HG03159 (cell line): ENCODE results near the gene CINP.

ENCODE experiments used
- ATAC-seq: cut with Tn5 transposase; IDR thresholded peaks from one replicate; pipeline ENCODE4 v1.9.1; 2021; ENCODE audit warnings: mild to moderate bottlenecking, moderate library complexity; ENCODE audit not compliant: unreplicated experiment

Gene CINP

DNA sequence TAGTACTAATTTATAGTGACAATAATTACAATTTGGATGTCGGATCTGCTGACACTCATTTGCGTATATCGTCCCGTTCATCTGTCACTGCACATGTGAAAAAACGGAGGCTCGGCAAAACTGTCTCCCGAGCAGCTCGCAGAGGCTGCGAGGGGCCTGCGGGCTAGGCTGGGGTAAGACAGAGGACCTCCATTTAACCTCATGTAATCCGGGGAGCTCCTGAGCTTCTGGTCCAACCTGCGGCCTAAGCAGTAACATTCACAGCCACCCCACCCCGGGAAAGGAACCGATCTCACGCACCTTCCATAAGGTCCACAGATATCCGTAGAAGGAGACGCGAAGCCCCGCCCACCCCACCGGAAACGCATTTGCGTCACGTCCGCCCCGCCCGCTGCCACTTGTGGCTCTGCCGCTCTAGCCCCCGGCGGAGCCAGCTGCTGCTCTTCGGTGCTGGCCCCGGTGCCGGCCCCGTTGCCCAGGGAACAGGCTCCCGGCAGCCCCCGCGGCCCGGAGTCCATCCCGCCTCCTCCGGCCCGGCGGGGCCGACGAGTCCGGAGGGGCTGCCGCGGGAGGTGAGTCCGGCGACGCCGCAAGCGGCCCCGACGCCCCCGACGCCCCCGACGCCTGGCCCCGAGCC lies at the start of gene CINP, which contains the start of gene TECPR2:
Gene CINP (minus strand): TSS at position 346 of the 637 bp plus-strand sequence. CDS start 39 bp downstream, at position 307.
Gene TECPR2 (plus strand): TSS at position 397 of the 637 bp plus-strand sequence. CDS start 13,781 bp downstream, outside the sequence.
- ATAC-seq, result peak; percentile 84

DNA sequence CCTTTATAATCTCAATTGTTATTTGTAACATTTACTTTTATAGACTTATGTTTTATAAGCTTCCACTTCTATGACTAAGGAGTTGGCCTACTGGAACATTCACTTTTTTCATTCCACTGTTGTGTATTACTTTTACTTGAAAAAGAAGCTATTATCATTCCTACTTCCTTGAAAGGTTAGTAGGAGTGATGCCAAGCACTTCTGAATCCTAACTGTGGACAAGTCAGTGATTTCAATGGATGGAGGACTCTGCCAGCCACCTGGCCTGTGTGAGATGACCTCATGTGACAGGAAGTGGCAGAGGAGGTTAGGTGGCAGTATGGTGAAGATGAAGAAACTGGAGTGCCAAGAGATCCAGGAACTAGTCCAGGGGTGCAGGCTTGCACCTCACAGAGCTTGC lies 46.0 kb upstream of the CINP start:
- ATAC-seq, result no peak

DNA sequence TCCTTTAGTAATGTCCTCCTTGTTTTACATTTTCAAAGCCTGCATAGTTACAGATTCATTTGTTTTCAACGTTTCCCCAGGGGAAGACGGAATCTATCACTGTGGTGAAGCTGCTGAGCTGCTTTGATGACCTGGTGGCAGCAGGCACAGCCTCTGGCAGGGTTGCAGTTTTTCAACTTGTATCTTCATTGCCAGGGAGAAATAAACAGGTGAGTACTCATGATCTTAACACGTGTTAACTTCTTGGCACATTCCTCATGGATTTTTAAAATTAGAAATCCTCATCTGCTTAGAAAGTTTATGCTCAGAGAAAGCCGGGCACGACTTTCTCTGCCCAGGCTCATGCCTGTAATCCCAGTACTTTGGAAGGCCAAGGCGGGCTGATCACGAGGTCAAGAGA lies 44.6 kb upstream of the CINP start:
- ATAC-seq, result no peak

DNA sequence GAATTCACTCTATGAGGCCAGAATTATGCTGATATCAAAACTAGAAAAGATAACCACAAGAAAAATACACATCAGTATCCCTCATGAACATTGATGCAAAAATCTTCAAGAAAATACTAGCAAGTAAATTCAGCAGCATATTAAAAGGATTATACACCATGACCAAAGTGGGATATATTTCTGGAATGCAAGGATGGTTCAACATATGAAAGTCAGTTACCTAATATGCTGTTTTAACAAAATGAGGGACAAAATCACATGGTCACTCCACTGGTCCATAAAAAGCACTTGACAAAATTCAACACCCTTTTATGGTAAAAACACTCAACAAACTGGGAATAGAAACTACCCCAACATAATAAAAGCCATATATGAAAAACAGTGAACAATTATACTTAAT lies 40.3 kb upstream of the CINP start:
- no peak for ATAC-seq

DNA sequence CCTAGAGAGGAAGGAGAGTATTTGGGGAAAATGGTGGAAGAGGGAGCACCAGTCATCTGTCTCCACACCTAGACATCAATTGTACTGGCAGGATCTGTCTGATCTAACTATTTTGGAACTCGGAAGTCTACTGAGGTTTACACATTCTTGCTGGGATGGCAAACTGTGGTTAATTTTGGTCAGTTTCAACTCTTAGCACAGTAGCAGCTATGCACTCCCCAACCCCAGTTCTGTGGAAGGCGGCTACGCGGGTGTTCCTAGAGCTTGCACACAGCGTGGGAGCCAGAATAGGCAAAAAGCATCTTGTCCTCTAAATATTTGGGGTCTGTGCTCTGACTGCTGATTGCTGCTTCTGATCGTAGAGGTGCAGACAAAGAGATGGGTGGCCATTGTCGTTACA lies 33.8 kb upstream of the CINP start:
- ATAC-seq, result no peak

DNA sequence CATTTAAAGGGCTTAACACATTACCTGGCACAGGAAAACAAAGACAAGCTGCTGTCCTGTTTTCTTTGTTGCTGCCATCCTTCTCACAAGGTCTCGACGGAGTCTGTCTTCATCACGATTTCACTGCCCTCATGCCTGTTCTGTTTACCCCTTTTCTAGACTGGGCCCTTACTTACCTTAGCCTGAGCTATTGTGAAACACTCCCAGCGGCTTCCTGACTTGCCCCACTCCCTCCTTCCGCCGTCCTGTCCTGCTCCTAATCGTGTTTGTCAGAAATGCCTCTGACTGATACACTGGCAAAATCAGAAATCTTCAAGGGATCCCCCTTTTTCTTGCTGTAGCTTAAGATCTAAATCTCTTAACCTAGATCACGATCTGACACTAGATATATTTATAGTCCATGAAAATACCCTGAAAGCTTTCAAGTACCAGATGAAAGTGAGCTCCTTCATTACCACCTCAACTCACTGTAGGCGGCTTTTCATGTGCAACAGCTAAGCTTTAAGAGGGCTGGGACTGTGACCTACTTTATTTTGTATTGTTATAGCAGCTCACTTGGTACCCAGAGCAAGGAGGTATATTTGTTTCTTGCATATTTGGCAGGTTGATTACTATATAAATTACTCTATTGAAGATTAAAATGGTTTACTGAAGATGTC lies 32.2 kb upstream of the CINP start:
- ATAC-seq, result no peak

DNA sequence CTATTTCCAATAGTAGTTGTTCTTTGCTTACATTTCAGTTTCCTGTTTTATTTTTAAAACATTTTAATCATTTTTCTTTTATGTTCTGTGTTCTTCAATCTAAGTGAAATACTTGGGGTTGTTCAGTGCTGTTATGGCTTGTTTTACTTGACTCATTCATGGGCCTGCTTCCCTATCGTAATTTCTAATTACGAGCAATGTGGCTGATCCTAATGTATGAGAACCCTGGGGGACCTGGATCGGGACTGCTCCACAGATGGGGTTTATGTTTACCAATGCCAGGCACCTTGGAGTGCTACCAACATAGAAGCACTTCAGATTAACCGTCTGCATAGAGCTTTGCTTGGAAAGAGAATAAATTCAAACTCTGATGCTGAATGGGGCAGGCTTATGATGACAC lies 29.8 kb upstream of the CINP start:
- ATAC-seq, result no peak

DNA sequence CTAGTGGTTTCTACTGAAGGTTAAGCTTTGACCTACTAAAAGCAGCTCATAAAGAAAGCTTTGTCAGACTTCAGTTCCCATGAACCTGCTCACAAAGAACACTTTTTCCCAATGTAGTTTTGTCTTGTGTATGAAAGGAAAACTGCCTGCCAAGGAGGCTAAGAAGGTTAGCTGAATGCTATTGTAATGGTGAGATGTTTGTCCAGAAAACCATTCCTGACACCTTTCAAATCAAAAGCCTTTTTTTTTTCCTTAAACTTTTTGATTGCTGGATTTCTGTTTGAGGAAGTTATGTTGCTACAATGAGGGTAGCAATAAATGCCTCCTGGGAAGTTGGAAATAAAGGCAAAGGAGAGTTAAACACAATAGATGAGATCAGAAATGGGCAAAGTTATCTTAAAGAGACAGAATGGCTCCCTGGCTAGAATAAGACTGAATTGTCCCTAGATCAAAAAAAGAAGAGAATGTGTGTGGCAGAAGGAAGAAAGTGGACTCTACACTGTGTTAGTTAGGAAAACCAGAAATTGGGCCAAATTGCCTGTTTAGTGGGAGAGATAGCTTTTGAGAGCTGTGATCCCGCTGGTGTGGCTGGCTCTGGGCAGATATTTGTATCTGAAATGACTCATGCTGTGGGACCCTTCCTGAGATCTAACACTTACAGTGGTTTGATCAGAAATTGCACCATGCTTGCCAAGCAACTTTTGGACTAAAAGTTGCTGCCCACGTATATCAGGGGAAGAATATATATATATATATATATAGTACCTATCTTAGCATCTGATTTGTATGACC lies 27.6 kb upstream of the CINP start:
- ATAC-seq, result no peak

DNA sequence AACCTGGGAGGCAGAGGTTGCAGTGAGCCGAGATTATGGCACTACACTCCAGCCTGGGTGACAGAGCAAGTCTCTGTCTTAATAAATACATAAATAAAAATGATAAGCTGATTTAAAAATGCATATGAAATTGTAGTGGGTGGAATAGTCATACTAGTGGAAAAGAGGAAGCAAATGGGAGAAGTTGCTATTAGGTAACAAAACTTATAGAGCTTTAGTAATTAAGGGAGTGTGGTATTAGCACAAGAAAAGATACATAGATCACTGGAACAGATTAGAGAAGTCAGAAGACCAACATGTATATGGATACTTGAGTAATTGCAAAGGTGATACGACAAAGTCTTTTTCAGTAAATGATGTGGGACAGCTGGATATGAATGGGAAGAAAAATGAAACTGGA lies 26.6 kb upstream of the CINP start:
- ATAC-seq, result no peak

DNA sequence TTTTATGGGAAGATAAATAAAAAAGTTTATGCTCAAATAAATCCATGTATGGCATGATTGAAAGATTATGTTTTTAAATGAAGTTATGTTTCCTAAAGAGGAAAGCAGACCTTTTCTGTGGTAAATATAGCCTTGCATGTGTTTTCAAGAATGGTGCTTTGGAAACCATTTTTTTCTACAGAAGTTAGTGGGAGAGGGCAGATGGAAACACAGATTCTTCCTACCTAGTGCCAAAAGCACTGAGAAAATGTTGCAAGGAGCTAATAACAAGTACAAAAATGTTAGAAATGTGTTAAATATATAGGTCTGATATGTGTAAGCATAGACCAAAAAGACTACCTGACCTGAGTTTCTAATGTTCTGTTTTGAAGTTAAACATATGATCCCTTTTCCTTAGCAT lies 24.4 kb upstream of the CINP start:
- no peak for ATAC-seq

DNA sequence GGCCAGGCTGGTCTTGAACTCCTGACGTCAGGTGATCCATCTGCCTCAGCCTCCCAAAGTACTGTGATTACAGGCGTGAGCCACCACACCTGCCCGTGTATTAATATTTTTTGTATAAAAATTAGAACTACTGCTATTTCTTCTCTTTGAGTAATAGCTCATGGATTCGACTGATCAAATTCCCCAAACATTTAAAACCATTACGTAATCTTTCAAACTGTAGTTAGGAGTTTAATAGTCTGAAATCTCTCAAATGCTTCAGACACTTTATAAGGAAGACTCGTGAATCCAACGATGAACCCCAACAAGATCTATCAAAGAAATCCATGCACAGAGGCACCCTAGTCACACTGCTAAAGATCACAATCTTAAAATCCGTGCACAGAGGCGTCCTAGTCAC lies 16.1 kb upstream of the CINP start:
- ATAC-seq, result no peak

DNA sequence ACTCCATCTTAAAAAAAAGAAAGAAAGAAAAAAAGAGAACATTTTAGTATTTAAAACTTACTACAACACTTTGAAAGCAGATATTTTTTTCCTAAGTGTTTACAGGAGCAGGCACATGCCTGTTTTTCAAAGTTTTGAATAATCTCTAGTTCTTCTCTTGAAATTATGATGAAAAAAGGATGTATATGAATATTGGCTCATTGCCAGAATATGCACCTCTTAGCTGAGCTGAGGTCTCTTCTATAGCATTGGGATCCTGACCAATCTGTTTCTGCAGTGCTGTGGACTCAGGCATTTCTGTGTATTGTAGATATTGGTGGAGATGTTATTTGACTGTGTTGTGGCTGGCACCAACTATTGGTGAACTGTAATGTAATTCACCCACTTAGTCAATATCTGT lies 15.0 kb upstream of the CINP start:
- ATAC-seq, result no peak

DNA sequence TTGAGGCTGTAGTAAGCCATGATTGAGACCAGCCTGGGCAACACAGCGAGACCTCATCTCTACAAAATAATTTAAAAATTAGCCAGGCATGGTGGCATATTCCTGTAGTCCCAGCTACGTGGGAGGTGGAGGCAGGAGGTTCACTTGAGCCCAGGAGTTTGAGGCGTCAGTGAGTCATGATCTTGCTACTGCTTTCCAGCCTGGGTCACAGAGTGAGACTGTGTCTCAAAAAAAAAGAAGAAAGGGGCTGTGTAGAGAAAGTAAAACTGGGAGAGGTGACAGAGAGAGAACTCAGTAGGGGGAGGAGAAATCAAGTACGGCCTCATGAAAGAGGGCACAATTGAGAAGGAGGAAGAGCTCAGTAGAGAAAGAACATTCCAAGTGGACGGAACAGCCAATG lies 12.4 kb upstream of the CINP start:
- ATAC-seq, result no peak

DNA sequence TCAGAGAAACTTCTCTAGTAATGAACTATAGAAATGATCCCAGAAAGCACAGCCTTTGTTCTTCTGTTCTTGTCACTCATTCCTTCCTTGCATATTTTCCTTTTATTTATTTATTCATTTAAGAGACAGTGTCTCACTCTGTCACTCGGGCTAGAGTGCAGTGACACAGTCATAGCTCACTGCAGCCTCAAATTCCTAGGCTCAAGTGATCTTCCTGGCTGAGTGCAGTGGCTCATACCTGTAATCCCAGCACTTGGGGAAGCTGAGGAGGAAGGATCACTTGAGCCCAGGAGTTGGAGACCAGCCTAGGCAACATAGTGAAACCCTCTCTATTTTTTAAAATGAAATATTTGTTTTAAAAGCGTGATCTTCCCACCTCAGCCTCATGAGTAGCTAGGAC lies 11.6 kb upstream of the CINP start:
- ATAC-seq, result no peak

DNA sequence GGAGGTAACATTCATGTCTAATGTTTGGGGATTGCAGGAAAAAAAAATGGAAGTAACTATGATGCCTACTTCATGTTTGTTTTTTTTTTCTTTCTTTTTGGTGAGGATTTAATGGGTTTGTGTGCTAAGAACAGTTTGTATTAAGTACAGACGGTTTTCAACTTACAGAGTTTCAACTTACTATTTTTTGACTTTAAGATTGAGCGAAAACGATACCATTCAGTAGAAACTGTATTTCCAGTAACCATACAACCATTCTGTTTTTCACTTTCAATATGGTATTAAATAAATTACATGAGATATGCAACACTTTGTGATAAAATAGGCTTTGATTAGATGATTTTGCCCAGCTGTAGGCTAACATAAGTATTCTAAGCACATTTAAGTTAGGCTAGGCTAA lies 10.4 kb upstream of the CINP start:
- no peak for ATAC-seq

DNA sequence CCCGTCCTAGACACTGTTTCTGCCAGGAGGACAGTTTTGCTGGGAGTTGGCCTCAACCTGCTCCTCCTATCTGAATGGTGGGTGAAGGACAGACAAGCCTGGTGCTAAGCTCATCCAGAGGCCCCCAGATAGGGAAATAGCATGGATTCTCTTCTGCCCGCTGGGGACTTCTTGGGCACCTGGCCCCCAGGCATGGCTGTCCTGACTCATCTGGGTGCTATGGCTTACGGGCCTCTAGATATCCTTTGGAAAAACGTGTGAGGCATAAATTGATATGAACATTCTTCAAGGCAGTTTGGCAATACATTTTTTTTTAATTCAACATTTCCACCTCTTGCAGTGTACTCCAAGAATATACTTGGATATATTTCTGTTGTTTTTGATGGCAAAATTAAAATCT lies 8.7 kb upstream of the CINP start:
- no peak for ATAC-seq

DNA sequence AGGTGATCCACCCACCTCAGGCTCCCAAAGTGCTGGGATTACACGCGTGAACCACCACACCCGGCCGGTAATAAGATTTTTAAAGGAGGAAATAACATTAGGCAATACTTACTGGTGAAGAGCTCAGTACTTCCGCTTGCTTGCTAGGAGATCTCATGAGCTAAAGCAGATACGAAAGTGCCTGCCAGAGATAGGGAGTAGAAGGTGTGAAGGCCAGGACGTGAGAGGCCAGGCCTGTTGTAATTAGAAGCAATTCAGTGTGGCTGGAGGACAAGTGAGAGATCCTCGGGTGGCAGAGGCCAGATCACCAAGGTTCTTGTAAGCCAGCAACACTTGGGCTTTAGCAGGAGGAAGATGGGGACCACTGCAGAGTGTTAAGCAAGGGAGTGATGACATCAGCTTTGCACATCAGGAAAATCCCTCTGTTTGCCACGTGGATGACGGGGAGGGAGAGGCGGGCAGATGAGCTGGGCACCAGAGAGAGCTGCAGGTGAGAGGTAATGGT lies 7.7 kb upstream of the CINP start:
- no peak for ATAC-seq

DNA sequence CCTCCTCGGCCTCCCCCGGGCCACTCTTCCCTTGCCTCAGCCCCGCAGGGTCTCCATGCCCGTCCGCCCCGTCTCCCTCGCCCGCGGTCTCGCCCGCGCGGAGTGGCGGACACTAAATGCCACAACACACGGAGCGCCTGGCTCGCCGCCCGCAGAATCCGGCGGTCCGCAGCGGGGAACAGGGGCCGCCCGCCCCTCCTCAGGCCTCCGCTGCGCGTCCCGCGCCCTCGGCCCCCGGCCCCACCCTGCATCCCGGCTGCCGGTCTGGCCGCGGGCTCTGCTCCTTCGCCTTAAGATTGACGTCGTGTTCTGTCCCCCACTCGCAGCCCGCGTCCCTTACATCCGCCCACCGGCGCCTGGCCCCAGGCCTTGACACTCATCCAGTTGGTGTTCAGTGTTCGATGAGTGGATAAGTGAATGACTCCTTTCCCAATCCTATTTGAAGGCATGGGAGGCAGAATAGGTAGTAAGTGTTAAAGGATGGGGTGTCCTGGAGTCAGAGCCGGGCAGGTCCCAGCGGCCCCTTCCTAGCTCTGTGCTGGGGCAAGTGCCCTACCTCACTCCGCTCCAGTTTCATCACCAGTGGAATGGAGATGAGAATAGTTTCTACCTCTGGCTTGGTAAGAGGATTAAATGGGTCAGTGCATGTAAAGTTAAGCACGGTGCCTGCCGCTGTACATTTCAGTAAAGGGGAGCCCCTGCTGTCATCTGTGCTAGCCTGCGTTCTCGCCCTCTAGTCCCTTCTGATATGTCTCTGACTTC lies 673 bp upstream of the CINP start:
- peak; percentile 17 for ATAC-seq

DNA sequence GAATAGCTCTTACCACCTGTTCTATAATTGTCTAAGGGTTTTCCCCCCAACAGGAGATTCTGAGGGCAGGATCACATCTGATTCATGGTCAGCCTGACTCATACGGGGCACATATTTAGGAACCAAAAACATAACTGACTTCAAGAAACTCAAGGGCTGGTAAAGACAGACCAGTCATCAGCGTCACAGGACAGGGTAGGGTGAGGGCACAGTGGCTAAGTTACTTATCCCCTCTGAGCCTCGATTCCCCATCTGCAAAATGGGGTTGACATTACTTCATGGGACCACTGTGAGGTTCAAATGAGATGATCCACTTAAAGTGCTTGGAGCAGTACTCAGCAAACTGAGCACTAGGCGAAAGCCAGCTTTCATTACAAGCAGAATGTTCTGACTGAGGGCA lies 606 bp downstream of the CINP start:
- ATAC-seq, result no peak

DNA sequence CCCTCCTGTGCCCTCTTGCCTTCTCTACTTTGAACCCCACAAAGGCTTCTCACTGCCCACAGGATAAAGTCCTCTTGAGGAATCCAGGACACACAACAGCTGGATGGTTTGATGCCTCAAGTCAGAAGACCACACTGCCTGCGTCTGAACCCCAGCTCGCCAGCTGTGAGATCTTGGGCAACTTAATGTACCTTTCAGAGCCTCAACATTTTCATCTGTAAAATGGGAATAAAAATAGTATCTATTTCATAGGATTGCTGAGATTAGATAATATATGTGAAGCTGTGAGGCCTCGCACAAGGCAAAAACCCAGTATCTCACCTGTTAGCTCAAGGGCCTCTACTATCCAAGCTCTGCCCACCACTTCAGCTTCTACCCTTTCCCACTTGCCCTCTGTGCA lies 2.3 kb downstream of the CINP start:
- ATAC-seq, result no peak

DNA sequence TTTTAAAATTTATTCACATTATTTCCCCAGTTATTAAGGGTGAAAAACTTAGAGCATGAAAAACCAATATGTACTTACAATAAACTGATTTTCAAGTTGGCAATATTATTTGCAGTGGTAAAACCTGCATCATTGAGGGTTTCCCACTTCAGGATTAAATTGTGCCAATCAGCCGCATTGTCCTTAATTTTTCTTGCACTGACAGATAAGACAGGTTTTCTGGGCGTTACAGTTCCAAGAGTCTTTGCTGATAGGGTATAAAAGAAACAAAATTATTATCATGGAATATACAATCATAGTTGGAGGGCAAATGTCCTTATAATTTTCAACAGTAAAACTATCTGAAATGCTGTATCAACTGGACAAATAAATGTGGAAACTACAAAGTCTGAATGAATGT lies 3.3 kb downstream of the CINP start:
- no peak for ATAC-seq
